NCI-H510A treated with DMSO at 0.1 percent for 48 hours (cell line): ENCODE results near the gene EIF1AX.
"Not testable (repeated sequence)": the region's sequence is repeated elsewhere in the genome, so short reads cannot be mapped to it uniquely, and the experiment has no call there.

Experiments used
- DNase-seq: peaks from one replicate; lab custom pipeline; 2025; lab: John Stamatoyannopoulos, UW

EIF1AX gene, protein sequence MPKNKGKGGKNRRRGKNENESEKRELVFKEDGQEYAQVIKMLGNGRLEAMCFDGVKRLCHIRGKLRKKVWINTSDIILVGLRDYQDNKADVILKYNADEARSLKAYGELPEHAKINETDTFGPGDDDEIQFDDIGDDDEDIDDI

DNA sequence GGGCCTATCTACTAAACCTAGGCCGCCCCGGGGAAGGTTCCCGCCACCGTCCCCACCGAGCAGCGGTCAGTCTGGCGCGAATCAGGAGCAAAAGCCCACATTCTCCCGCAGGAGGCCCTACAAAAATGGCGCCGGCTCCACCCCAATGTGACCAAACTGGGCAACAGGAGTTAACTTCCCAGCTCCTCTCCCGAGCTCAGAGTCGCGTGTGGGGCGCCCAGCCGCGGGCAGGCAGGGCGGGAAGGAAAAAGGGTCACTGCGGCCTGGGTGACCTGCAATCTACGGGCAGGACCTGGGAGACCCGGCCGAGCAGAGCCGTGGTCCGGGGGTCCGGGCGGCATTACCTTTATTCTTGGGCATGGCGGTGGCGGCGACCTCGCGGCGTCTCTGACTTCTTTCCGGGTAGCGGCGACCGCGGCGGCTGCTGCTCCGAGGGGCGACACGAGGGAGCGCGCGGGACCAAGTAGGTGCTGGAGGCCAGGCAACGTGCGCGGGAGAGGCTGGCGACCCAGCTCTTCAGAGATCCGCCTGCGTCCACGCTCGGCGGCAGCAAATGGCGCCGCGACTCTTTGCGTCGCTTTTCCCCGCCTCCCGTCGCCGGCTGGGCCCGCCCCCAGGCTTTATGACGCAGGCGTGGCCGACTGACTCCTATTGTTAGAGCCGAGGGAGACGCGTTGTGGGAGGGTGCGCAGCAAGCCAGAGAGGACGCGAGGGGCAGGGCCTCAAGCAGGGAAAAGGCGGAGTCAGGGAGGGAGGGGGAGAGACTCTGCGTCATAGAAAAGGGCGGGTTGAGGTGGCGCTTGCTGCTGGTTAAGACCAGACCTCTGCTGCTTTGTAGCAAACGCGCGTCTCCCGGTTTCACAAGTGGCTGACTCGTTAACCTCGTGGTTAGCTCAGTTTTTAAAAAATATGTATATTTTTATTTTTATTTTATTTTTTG lies at the start of gene EIF1AX:
TSS of gene EIF1AX (minus strand) at position 558 of the 940 bp plus-strand sequence. CDS start at position 360, 198 bp downstream.
- peak; percentile 89 for DNase-seq

DNA sequence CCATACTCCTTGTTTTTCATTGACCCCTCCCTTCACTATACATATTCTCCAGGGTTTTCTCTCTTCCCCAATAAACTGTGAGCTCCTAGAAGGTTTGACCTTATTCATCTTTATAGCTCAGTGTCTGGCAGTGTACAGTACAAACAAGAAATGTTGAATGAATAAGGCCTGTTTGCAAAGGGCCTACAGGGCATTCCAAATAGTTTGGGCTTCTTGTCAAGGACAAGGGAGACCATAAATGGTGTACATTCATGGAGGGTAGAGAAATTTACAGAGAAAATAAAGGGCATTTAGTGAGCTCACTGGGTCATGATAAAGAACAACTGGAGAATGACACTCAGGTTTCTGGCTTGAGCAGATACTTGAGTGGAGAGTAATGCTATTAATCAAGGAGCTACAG lies 47.5 kb upstream of the EIF1AX start:
- no peak for DNase-seq

DNA sequence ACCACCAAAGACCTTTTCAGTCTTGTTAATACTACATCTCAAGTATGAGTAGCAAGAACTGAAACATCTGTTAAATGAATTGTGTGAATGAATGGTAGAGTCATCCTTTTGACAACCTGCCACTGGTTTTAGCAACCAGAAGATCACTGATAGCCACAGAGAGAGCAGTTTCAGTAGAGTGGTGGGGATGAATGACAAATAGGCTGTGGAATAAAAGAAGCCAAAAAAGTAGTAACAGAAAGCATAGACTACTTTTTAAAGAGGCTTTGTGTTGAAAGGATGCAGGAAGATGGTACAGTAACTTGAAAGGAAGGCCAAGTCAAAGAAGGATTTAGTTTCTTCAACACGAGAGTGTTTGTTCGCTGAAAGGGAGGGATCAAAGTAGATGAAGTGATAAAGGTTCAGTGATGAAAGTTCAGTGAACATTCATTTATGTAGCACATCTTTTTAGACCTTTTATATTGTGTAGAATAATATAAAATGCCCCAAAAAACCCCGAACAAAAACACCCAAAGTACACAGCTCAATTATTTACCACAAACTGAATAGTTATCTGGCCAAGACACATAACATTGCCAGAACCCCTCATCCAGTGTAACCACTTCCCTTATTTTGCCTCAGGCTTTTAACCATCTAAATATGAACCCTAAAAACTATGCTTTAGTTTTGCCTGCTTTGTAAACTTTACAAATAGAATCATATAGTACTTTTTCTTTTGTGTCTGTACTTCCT lies 40.1 kb upstream of the EIF1AX start:
- no peak for DNase-seq

DNA sequence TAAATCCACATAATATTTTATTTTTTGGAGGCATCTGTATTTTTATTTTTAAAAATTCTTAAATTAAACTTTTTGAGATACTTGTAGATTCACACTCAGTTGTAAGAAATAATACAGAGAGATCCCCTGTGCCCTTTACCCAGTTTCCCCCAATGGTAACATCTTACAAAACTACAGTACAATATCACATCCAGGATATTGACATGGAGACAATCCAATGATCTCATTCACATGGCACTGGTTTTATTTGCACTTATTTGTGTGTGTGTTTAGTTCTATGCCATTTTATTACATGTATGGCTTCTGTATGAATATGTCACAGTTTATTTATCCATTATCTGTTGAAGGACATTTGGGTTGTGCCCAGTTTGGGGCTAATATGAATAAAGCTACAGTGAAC lies 35.5 kb upstream of the EIF1AX start:
- no peak for DNase-seq

DNA sequence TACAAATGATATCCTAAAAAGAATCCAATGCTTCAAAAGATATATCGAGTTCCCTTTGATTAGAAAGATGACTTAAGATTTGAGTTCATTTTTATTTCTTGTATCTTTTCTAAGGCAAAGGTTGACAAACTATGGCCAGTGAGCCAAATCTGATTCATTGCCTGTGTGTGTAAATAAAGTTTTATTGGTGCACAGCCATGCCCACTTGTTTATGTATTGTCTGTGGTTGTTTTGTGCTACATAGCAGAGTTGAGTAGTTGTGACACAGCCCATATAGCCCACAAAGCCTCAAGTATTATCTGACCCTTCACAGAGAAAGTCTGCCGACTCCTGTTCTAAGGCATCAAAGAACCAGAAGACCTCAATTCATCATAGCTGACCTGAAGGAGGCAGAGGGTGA lies 32.2 kb upstream of the EIF1AX start:
- no peak for DNase-seq

DNA sequence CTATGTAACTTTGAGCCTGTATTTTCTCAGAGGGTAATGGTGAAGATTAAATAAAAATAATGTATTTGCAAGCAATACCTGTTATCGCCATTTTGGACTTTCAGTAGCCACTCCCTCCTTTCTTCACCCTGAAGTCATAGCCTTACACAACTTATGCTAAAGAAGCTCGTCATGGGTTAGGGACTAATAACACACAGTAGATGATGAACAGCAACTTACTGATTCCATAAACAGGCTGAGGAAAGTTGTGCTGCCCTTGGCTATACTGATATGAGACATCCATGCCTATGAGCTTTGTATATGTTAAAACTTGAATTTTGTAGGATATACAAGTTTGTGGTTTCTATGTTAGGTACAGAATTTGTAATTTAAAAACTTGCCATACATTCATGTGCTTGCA lies 31.7 kb upstream of the EIF1AX start:
- DNase-seq, result no peak

DNA sequence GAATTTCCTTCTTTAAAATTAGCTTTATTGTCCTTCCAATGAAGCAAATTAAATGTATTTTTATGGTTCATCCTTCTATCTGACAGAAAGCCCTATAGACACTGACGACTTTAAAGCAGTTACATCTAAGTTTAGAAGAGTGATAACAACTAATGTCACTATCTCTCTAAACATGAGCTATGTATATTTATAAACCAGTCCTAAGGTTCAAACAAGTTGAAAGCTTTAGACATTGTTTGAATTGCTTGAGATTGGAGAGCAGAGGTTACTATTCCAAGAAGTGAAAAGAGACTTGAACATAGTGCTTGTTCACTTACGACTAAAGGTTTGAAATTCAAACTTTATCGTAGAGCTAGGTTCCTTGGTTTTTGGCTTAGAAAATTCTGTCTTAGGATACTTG lies 30.2 kb upstream of the EIF1AX start:
- DNase-seq, result no peak

DNA sequence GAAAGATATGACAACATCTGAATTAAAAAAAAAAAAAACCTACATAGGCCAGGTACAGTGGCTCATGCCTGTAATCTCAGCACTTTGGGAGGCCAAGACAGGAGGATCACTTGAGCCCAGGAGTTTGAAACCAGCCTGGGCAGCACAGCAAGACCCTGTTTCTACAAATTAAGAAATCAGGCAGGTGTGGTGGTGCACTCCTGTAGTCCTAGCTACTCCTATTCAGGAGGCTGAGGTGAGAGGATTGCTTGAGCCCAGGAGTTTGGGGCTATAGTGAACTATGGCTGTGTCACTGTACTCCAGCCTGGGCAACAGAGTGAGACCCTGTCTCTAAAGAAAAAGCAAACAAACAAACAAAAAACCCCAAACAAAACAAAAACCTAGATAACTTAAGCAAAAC lies 20.9 kb upstream of the EIF1AX start:
- not testable (repeated sequence) for DNase-seq

DNA sequence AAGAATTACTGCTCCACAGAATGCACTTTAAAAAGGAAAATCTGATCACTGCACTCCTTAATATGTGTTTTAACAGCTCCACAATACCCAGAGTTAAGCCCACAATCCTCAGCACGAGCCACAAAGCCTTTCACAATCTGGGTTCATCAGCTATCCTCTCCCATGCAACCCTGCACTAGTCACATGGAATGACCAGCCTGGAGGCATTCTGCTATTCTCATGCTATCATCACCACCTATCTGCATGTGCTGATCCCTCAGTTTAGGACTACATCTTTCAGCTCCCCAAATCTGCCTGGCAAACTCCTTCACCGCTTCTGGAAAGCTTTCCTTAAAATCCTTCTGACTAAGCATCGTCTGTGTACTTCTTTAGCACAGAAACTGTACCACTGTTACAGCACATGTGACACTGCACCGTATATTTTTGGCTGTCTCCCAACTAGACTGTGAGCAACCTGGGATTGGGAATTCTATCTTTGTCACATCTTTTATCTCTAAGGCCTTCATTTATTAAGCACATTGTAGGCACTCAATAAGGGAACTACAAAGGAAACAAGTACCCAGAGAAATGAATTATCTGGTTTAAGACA lies 18.3 kb upstream of the EIF1AX start:
- no peak for DNase-seq

DNA sequence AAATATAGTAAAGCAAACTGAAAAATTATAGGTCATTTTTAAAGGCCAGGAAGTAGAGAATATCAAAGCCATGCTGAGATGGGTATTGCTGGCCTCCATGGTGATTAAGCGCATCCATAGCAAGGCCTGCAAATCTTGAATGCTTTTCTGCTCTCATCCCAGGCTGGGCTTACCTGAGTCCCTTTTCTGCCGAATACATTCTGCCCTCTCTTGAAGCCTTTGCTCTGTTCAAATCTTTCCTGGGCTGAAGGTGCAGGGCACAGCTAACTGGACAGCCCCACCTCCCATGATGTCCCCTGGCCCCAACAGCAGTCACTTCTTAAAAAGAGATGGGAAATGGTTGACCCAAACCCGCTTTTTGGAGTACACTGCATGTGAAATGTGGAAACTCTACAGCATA lies 10.1 kb upstream of the EIF1AX start:
- no peak for DNase-seq

DNA sequence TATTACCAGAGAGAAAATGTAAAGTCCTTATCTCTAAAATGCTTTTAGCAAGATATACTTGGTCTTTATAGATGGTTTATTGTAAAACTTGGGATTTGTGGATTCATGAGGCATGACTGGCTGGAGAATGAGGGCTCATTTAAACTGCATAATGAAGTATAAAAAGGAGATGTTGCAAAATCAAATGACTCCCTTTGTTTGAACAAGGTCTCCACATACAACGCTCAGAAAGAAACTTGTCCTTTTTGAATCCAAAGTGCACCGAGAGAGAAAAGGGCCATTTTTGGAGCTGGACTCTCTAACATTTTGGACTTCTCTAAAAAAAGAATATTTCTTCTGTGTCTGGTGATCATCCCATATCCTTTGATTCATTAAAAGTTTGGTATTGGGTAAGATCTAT lies 7.7 kb upstream of the EIF1AX start:
- DNase-seq, result no peak

DNA sequence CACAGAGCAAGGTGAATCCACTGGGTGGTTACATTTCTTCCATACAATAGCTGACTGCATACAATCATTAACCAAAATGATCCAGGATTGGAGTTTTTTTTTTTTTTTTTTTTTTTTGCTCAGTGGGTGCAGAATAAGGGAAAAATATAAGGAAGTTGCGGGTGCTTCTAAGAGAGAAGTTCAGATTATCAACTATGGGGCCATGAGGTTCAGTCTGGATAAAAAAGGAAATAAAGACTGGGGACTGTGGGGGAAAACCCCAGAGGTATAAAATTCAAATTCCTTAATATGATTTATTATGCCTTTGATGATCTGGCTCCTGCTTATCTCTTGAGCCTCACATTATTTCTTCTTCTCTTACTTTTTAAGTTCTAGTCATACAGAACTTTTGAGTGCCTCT lies 5.9 kb upstream of the EIF1AX start:
- DNase-seq, result no peak

DNA sequence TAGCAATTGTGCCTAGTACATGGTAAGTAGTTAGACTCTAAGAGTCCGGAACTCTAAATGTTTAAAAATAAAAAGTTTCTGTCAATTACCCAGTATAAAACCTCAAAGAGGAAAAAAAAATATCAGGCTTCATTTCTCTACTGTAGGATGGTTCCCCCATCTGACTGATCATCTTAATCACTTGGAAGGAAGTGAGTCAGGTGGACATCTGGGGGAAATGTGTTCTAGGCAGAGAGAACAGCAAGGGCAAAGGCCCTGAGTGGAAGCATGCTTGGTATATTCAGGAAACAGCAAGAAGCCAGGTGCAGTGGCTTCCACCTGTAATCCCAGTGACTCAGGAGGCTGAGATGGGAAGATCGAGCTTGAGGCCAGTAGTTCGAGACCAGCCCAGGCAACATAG lies 2.9 kb upstream of the EIF1AX start:
- DNase-seq, result no peak

DNA sequence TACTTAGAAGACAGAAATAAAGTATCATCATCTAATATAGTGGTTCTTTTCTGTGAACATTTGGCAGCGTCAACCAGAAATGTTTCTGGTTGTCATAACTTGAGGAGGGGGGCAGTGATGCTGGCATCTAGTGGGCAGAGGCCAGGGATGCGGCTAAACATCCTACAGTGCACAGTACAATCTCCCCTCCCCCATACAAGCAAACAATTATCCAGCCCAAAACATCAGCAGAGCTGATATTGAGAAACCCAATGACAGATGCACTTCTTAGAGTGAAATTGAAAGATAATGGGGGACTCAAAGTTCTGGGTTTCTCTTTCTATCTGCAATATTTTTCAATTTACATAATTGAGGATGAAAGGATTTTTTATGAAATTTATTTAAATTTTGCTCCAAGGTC lies 1.9 kb upstream of the EIF1AX start:
- DNase-seq, result no peak

DNA sequence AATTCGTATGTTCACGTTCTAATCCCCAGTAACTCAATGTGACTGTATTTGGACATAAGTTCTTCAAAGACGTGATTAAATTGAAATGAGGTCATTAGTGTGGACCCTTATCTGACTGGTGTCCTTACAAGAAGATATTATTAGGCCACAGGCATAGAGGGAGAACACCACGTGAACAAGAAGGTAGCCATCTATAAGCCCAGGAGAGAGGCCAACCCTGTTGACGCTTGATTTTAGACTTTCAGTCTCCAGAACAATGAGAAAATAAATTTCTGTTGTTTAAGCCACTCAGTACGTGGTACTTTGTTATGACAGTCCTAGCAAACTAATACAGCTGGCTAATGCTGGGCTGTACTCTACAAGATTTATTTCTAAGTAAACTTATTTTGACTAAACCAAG lies 1.5 kb upstream of the EIF1AX start:
- DNase-seq, result no peak

DNA sequence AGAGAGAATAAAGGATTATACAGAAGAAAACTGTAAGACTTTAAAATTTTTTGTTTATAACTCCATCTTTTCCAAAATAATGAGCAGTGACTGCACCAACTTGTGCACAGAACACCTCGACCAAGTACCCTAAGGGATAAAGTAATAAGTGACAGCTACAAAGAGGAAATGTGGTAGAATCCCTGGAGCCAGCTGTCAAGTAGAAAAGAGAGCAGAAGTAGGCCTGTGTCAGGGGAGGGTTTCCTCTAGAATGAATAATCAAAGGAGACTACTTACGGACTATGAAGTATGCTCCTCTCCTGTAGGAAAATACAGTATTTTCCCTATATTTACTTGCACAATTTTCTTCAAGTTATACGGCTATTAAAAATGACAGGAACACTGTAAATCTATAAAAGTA lies 1.2 kb downstream of the EIF1AX start:
- no peak for DNase-seq

DNA sequence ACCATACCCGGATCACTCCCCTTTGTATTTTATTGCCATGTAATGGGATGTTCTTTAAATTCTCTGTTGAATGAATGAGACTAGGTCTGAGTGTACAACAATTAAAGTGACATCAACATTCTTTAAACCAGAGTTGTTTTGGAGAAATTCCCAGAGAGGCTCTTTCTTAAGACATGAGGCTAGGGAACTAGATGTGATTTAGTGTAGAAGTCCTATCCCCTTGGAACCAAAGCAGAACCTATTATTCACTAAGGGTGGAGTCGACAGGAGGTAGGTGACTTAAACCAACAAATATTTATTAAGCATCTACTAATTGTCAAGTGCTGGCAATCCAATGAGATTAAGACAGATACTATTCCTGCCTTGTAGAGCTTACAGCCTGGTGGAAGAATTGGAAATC lies 1.7 kb downstream of the EIF1AX start:
- no peak for DNase-seq

DNA sequence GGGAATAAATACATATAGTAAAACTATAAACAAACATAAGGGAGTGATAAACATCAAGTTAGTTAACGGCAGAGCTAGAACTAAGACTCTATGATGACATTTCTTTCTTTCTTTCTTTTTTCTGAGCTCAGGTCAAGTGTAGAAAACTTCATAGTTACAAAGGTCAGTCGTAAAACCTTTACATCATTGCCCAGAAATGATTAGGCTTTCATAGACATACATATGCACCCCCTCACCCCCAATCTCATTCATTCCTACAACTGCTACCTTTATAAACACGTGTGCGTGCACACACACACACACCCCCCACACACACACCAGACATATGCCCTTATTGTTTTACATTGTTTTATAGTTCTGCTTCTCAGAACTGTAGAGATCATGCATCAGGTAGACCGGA lies 5.7 kb downstream of the EIF1AX start:
- DNase-seq, result no peak

DNA sequence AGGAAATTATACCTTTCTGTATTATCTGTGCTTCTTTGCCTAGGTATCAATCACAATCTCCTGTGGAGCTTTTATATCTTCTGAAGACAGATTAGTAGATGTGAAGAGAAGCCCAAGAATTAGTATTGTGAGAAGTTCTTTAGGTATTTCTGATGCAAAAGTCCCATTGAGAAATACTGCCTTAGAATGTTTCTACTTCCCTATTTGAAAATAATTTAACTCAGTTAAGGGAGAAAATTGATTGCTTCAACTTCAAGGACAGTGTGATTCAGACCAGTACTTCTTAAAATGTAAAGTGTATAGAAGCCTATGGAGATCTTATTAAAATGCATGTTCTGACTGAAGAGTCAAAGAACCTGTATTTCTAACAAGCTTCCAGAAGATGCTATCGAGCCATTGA lies 9.0 kb downstream of the EIF1AX start:
- DNase-seq, result no peak

DNA sequence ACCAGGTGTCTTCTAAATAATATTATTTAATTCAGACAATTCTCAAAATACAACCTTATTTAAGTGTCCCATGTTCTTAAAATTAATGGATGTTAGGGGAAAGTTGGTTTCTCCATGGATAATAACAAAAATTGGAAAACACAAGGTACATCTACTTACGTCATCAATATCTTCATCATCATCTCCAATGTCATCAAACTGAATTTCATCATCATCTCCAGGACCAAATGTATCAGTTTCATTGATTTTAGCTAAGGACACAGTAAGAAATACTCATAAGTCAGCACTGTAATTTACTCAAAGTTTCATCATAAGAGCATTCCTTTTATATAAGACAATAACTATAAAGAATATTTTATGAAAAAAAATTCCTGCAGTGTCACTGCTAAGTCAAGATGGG lies 11.3 kb downstream of the EIF1AX start:
- no peak for DNase-seq

DNA sequence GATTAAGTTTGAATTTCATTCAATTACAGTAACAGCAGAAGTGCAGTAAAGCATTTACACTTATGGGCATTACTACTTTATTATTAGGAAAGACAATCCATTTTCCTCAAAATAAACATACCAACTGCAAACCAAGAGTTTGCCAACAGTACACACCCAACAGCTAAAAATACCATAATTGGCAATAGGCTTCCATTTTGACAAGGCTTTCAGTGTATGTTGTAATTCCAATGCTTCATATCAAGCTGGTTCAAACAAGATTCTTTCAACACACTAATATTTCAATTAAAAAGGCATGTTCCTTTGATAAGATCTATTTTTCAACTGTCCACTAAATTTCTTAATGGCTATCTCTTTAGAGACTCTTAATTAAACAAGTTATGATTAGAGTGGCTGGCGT lies 12.1 kb downstream of the EIF1AX start:
- DNase-seq, result no peak

DNA sequence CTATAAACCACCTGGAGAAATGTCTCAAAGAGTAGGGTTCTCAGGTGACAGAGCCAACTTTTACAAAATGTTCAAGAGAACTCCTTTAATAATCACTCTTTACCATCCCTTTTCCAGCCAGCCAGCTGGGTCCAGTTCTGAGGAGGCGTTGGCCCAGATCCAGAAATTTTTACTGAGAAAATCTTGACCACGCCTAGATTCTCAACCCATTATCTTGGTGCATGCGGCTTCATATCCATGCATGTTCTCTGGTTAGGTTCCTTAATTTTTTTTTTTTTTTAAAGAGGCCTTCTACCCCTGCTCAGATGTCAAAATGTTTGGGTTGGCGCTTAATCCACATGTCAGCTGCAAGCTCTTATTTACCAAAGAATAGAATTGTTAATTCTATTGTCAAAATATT lies 13.0 kb downstream of the EIF1AX start:
- DNase-seq, result no peak

DNA sequence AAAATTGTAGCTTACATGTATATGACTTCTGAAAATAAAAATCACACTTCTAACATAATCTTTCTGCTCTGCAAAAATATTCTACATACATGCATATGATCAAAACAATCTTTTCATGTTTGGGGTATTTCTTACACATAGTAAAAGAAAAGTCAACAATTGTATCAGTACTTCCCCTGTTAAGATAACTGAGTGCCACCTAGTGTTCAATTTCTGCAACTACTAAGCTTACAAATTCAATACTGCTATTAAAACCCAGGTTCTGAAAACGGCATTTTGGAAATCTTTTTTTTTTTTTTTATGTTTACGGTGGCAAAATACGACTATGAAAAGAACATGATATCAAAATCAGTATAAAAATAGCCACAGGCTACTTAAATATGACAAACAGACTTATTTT lies 14.2 kb downstream of the EIF1AX start:
- DNase-seq, result not testable (repeated sequence)
